HG02798 (cell line): ENCODE data around the gene ANO2.

Source experiments
- ATAC-seq: cut with Tn5 transposase; IDR thresholded peaks from one replicate; pipeline ENCODE4 v1.9.1; 2021; ENCODE audit warnings: mild to moderate bottlenecking; ENCODE audit not compliant: unreplicated experiment, poor library complexity

The ANO2 gene

DNA sequence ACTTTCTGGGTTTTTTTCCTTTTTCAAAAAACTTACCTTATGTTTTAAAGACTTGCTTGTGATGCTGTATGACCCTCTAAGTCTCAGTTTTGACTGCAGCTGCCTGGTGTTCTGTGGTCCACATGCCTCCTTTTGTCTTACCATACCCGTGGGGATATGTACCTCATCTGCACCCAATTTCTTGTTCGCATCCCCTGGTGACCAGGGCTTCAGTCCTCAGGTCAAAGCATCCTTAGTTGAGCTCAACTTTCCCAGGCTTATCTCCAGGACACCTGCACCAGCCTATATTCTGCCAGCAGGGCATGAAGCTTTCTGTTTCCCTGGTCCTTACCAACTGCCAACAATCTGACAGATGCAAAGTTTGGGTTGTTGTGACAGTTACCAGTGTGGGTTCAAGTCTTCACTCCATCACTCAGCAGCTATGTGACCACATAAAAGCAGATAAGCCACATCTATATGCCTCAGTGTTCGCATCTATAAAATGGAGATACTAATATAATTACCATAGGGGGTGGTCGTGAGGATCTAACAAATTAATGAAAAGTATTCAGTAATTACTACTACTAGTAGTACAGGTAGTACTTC, 419.2 kb downstream of the ANO2 start:
- ATAC-seq, result no peak

DNA sequence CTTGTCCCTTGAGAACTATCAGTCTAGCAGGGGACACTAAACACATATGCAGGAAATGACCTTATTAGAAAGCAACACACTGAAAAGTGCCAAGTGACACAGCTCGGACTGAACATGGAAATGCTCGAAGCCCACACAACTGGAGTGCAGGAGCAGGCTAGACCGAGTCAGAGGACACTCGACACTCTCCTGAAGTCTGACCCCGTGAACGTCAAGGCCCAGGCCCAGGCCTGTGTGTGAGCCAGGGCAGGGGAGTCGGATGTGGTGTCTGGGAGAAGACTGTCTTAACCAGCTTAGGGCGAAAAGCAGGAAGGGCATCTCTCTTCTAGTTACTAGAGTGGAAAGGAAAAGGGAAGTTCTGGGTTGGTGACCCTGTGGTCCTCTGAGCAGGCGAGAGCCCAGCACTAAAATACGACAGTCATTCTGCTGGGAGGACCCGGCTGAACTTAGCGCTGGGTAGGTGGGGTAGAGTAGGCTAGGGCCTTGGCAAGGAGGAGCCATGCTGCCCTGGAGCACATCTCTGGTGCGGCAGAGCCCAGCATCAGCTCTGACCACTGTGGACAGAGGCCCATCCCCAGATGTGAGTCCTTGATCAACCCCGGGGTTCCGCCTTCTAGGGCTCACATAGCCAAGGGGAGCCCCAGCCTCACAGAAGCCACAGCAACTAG, 420.2 kb downstream of the ANO2 start:
- no peak for ATAC-seq

DNA sequence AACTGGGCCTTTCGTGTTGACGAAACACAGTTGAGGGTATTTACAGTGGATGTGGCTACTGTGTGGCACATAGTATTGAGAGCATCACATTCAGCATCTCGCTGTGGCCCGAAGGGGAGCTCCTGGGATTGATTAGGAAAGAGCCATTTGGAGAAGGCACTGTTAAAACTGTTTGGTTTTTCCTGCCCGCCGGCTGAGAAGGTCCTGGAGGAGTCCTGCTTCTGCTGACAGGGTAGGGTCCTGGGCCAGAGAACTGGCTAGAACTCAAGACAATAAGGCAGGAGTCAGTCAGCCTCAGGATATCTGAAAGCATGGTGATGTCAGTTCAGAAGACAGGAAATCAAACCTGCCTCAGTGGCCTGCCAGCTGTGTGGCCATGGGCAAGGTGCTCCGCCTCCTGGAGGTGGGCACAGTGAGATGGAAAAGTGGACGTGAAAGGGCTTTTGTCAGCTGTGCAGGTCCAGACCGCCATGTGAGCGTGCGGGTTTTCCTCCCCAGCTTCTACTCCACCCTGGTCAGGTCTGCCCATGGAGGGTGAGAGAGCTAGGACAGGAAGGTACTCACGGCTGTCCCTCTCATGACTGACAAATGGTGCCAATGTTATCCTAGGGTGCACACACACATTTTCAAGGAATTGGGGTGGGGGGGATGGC, 420.8 kb downstream of the ANO2 start:
- no peak for ATAC-seq

DNA sequence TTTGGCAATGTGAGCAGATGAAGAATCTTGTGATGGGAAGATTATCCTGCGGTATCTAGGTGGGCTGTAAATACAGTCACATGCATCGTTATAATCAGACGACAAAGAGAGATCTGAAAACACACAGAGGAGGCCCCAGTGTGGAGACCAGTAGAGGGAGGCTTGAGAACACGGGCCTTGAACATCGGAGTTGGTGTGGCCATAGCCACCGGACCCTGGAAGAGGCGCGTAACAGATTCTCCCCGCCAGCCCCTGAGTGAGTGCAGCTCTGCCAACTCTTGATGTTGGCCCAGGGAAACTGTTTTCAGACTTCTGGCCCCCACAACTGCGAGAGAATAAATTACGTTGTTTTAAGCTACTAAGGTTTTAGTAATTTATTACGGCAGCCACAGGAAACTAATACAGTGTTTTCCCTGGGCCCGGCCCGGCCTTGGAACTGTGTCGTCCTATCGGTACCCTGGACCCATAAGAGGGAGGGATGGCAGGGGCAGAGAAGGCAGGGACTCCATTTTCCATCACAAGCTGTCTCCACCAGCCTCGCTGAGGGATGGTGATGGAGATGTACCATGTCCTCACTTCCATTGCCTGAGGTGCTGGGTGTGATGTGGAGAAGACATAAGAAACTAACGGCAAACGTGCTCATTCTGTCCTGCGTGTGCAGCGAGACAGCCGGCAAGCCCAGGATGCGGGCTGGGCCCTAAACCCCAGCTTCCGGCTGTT, 421.5 kb downstream of the ANO2 start:
- no peak for ATAC-seq

DNA sequence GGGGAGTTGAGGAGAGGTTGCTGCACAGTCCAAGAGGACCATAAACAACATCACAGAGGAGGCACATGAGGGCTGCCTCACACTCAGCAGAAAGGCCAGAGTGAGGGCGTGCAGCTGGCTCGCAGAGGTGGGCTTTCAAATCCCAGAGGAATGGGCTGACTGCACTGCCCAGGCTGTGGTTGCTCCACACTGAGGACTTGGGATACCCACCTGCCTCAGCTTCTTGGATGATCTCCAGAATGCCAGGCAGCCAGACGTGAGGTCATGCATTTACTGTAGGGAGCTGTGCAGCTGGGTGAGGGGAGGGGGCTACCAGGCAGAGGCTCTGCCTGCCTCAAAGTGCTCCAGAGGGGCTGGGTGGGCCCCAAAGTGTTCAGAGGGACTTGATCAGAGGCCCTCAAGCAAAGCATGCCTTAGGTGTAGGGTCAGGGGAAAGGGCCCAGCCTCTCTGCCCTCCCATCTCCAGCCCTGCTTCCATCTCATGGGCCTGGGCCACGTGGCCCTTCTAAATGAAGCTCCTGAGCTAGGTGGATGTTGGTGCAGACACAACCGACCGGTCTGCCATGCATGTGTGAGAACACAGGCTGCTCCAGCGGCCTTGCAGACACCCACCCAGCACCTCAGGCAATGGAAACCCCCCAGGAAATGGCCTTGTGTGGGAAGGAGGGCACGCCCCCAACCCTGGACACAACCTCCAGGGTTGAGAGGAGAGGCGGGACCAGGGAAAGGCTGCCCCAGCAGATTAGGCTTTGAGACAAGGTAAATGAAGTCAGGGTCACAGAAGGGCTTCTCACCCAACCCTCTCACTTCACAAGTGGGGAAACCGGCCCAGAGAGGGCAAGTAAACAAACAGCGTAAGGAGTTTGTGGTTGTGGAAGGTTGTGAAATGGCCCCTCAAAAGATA, 422.4 kb downstream of the ANO2 start:
- ATAC-seq, result no peak

DNA sequence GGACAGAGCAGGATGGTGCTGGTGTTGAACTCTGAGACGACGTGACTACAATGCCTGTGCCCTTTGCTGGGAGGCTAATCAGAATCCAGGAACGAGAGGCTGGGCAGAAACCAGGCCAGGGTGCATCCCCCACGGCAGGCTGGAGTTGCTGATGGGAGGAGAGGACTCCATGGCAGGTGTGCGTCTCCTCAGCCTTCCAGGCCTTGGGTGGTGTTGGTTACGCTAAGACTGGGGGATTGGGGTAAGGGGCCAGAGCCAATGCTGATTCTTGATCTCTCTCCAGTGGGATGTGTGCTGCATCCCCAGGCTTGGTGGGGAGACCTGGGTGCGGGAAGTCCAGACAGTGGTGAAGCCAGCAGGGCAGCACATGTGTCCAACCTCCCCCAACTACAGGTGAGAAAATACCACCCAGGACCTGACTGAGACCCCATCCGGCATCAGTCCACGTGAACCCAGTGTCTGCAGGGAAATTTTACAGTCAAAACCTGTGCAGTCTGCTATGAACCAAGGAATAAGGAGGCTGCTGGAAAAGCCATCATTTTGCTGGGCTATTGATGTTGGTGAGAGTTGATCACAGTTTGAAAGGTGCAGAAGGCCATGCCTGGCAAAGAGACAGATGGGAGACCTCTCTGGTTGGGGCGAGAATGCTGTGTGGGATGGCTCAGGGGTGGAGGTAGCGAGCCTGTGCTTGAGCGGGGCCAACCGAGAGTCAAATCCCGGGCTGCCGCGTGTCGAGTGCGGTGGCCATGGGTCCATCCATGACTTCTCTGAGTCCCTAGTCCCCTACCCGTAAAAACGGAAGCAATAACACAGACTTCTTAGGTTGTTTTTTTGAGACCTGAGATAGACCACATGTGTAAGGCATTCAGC, 423.4 kb downstream of the ANO2 start:
- no peak for ATAC-seq

DNA sequence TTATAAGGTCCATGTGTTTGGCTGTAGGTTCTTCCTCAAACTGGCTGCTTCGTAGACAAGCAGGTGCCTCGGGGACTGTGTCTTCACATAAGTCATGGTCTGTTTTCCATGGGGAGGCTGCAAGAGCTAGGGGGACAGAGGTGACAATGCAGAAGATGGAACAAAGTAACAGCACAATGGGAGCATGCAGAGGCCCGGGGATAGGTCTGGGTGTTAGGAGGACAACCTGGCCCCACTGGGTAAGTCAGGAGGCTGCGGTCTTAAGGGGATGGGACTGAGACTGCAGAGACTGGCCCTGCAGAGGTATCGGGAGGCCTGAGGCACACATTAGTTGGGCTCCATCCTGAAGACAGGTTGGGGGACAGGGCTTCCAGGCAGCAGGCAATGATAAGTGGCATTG, 424.2 kb downstream of the ANO2 start:
- ATAC-seq, result no peak

DNA sequence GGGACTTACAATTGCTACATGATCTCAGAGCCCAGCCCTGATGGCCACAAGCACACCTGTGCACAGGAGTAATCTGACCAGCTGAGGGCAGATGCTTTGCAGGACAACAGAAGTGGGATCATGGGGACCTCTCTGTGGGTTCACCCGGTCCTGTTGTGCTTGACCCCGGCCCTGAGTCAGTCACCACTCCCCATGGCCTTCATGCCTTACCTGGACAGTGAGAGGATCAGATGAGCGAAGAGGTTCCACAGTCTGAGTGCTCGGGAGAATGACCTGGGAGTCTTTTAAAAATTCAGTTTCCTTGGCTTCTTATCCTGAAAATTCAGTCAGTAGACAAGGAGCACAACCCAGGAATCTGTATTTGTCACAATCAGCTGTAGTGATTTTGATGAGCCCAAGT, 425.0 kb downstream of the ANO2 start:
- ATAC-seq, result no peak

DNA sequence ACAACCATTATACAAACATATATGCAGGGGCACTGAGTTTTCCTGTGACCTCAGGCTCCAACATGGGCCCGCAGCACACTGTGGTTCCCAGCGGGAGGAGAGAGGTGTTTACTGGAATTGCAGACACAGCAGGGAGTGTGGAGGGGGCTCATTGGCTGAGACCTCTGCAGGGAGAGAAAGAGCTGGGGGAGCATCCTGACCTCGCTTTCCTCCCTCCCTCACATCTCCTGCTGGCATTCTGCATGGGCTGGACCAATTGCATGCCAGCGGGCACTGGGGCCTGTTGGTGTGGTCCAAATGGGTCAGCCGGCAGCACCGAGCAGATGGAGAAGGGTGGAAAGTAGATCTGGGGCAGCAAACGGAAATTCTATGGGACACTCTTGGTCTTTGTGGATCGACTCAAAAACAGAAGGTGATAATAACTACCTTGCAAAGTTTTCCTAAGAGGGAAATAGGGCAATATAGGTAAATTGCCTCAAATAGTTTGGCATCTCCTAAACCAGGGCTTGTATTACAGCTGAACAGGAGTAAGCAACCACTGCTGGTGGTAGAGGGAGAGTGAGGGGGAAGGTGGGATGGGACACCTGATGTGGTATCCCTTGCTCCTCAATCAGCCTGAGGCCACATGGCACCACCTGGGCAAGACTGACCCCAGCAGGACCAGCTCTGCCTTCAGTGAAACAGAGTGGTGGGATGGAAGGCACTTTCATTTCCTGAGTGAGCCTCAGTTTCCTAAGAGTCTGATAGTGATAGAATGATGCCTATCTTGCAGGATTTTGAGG, 426.3 kb downstream of the ANO2 start:
- ATAC-seq, result no peak

DNA sequence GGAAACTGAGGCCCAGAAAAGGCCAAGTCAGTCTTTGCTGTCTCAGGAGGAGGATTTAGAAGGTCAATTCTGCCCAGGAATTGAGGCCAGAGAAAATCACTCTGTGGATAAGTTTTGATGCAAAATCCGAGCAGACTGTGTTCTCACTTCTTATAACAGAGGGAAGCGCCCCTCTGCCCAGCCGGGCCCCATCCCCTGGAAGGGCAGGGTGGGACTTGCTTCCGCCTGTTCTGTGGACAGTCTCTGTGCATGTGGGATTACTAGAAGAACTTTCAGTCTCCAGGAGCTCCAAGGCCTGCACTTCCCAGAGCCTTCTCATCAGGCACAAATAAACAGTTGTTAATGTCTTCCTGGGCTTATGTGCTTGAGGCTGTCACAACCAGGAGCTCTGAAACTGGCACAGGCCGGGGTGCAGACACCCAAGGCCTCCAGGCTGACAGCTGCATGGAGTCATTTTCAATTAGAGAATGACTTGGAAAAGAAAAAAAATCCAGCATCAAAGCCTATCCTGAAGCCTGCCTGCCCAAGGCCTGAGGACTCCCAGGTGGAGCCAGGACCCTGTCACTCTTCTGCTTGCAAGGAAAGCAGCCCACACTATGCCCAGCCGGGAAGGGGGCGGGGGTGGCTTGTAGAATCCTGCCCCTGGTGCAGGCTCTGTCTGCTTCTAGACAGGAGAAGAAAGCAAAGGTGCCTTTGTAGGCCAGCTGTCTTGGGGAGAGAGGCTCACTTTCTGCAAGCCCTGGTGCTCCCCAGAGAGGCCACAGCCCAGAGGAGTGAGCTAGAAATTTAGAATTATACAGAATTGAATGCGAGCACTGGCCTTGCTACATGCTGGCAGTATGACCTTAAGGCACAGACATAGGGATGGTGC, 428.5 kb downstream of the ANO2 start:
- no peak for ATAC-seq

DNA sequence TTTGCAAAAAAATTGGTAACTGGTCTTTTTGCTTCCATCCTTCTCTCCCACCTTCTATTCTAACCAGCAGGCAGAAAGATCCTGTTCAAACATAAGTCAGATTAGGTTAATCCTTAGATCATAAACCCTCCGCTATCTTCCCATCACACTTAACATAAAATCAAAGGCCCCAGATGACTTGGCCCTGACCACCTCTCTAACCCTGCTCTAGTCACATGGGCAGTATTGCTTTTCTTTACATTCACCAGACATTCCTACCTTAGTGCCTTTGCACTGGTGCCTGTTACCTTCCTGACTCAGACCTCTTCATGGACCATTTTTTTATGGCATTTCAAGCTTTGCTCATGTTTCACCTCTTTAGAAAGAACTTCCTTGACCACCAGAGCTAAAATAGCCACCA, 429.6 kb downstream of the ANO2 start:
- ATAC-seq, result no peak

DNA sequence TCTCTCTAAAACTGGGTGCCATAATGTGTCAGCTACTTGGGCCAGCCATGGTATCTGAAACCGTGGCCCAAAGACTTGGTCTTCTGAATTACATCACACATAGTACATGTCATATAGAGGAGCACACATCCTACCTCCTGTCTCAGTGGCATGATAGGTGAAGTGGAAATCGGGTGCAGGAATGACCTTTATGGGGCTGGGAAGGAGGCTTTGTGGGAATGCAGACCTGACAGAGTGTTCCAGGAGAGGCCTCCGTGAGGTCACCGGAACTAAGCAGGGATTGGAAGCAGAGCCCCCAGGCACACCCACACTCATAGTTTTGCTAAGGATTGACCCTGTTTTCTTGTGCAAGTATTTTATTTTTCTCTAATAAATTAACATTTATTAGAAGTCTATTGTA, 430.5 kb downstream of the ANO2 start:
- ATAC-seq, result no peak

DNA sequence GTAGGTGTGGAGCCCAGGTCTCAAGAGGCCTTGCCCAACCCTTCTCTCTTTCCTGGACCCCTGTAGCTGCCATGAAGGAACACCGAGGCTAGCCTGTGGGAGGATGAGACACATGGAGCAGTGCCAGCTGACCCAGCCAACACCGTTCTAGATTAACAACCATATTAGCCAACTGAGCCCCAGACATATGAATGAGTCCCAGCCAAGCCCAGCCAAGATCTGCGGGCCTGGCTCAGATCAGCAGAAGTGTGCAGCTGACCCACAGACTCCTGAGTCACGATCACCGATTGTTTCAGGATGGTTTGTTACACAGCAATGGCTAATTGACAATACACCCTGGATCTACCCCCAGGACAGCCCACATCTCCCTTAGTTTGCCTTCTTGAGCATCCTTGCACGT, 431.0 kb downstream of the ANO2 start:
- ATAC-seq, result no peak

DNA sequence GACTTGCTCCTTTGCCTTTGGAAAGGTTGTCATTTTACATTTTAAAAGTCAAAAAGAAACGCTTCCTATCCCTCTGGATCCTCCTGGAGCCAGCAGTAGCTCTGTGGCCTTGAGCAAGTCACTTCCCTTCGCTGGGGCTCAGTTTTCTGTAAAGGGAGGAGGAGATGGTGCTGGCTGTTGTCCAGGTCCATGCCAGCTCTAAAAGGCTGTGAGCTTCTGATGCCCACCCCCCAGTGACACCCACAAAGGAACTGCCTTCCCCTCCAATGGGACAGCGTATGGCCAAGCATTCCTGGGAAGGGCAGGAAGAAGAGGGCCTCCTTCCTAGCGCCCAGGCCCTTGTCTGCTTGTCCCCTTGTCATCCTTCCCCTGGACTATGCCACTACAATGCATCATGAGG, 431.7 kb downstream of the ANO2 start:
- ATAC-seq, result no peak
